Prostate gland (tissue), 2 donors: Measurements from ENCODE around the gene PPP1R37.

Experiments used
- POLR2A ChIP-seq: fragments of 450-650 bp; IDR thresholded peaks from one replicate; pipeline ENCODE4 v1.6.1; 2016; ENCODE audit warnings: antibody characterized with exemption, mild to moderate bottlenecking
- TF ChIP-seq, protein P1 (sequence below), 4 experiments: fragments of 200-600 bp in 2 of 4; fragments of 450-650 bp in 2 of 4; sonication (generic) in 2 of 4; IDR thresholded peaks; 1 replicate in 3 of 4; 2 replicates in 1 of 4; pipeline ENCODE4 v1.5.1; 2016 to 2019; ENCODE audit warnings: antibody characterized with exemption in 4 of 4, mild to moderate bottlenecking in 2 of 4, moderate library complexity in 2 of 4

DNA sequence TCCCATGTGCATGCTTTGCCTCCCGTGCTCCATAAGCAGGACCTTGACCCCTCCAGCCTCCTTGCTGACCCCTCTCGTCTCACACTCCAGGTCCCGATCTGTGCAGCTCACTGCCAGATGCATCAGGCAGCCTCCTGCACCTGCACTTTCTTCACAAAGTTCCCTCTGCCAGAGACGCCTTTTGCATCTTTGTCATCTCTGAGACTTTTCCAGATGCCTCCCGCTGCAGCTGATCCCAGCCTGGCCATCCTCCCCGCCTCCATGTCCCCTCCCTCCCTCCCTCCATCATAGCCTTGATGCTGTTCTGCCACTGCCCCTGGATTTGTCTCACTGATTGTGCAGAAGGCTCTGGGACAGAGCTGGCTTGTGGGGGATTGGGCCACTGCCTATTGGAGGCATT, 29.9 kb downstream of the PPP1R37 start:
- TF ChIP-seq, protein P1, sequence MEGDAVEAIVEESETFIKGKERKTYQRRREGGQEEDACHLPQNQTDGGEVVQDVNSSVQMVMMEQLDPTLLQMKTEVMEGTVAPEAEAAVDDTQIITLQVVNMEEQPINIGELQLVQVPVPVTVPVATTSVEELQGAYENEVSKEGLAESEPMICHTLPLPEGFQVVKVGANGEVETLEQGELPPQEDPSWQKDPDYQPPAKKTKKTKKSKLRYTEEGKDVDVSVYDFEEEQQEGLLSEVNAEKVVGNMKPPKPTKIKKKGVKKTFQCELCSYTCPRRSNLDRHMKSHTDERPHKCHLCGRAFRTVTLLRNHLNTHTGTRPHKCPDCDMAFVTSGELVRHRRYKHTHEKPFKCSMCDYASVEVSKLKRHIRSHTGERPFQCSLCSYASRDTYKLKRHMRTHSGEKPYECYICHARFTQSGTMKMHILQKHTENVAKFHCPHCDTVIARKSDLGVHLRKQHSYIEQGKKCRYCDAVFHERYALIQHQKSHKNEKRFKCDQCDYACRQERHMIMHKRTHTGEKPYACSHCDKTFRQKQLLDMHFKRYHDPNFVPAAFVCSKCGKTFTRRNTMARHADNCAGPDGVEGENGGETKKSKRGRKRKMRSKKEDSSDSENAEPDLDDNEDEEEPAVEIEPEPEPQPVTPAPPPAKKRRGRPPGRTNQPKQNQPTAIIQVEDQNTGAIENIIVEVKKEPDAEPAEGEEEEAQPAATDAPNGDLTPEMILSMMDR (IDR thresholded peaks at IDR 0.05) = no peak
- TF ChIP-seq POLR2A = no peak
